HG03558 (cell line): ENCODE results near the gene ZNF234.
"Not testable (repeated sequence)": the region's sequence is repeated elsewhere in the genome, so short reads cannot be mapped to it uniquely, and the experiment has no call there.

ENCODE experiments used
- ATAC-seq: cut with Tn5 transposase; IDR thresholded peaks from one replicate; pipeline ENCODE4 v1.9.1; 2021; ENCODE audit warnings: moderate number of reproducible peaks; ENCODE audit not compliant: unreplicated experiment; ENCODE audit errors: extremely low read depth

The ZNF234 gene

GRCh38 chr19:44141191-44142058, at the start of gene ZNF234:
ZNF234 (plus strand) TSS chr19:44141554; CDS start chr19:44144633, 3,079 bp downstream.
- no peak for ATAC-seq

DNA sequence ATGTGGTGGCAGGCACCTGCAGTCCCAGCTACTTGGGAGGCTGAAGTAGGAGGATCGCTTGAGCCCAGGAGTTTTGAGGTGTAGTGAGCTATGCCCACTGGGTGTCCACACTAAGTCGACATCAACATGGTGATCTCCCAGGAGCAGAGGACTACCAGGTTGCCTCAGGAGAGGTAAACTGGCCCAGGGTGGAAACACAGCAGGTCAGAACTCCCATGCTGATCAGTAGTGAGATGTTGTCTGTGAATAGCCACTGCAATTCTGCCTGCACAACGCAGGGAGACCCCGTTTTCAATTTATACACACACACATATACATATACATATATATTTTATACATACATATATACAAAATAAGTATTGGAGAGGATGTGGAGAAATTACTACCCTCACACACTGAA, 49.2 kb upstream of the ZNF234 start:
- no peak for ATAC-seq

GRCh38 chr19:44093931-44094765, 47.2 kb upstream of the ZNF234 start, which contains the start of gene ZNF224:
ZNF224 (plus strand) TSS chr19:44094361; CDS start chr19:44097874, 3,513 bp downstream.
- ATAC-seq: peak; percentile 52

- no peak for ATAC-seq
These were observed 33.6 kb upstream of the ZNF234 start for GRCh38 chr19:44107751-44108150.

- no peak for ATAC-seq
These were observed 31.9 kb upstream of the ZNF234 start for GRCh38 chr19:44109458-44109857.

GRCh38 chr19:44111910-44112463, 29.4 kb upstream of the ZNF234 start:
- ATAC-seq: no peak

GRCh38 chr19:44112802-44113137, 28.6 kb upstream of the ZNF234 start:
- no peak for ATAC-seq

DNA sequence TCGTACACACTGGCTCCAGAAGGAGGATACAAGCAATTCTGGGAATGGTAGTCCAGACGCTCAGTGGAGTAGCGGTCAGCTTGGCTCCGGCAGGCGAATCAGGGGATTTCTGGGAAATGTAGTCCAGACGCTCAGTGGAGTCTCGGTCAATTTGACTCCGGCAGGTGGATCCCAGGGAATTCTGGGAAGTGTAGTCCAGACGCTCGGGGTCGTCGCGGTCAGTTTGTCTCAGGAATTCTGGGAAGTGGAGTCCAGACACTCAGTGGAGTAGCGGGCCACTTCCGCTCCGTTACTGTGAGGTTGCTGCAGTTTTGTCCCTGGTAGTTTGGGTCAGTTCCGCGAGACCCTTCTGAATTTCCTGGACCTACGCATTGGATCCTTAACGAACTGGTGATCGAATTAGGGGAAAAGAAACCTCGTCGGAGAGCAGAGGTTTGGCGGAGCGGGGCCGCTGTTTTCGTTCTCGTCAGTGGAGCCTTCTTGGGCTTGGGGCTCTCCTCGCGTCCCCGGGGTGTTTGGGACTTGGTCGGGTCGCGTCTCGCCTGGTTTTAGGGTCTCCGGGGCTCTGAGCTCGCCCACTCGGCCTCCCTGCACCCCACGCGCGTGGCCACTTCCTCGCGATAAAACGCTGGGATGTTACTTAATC, 28.1 kb upstream of the ZNF234 start, which contains the start of gene ZNF225:
Gene ZNF225 (plus strand): TSS at position 262 of the 646 bp plus-strand sequence. CDS start 2,429 bp downstream, outside the sequence.
- ATAC-seq: peak; percentile 61

GRCh38 chr19:44113784-44114390, 27.5 kb upstream of the ZNF234 start:
- ATAC-seq: no peak

- ATAC-seq: not testable (repeated sequence)
These were observed 20.2 kb upstream of the ZNF234 start for GRCh38 chr19:44121162-44121561.

- no peak for ATAC-seq
These were observed 9.4 kb upstream of the ZNF234 start for GRCh38 chr19:44131955-44132354.

- ATAC-seq: no peak
These were observed 692 bp downstream of the ZNF234 start for GRCh38 chr19:44142059-44142433.

- ATAC-seq: no peak
These were observed 8.4 kb downstream of the ZNF234 start for GRCh38 chr19:44149776-44150175.

- no peak for ATAC-seq
These were observed 10.1 kb downstream of the ZNF234 start for GRCh38 chr19:44151491-44151890.

GRCh38 chr19:44156475-44156874, 15.1 kb downstream of the ZNF234 start:
- no peak for ATAC-seq

DNA sequence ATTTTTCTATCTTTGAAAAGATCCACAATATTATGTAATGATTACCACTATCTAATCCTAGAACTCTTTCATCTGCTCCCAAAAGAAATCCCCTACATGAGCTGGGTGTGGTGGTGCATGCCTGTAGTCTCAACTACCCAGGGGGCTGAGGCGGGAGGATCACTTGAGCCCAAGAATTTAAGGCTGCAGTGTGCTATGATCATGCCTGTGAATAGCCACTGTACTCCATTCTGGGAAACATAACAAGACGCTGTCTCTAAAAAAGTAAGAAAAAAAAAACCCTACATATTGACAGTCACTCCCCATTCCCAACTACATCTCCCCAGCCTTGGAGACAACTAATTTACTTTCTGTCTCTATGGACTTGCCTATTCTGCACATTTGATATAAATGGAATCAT, 22.4 kb downstream of the ZNF234 start:
- no peak for ATAC-seq

DNA sequence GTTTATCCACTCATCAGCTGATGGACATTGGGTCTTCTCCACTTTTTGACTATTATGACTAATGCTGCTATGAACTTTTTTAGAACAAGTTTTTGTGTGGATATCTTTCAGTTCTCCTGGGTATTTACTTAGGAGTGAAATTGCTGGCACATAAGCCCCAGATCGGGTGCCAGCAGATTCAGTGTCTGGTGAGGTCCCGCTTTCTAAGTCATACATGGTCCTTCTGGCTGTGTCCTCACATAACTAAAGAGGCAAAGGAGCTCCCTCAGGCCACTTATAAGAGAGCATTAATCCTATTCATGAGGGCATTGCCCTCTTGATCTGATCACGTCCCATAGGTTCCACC, 22.9 kb downstream of the ZNF234 start:
- ATAC-seq: no peak

- no peak for ATAC-seq
These were observed 23.5 kb downstream of the ZNF234 start, which contains the start of gene ZNF226 for GRCh38 chr19:44164673-44165512. ZNF226 (plus strand) TSS chr19:44165100; CDS start chr19:44170081, 4,981 bp downstream.

DNA sequence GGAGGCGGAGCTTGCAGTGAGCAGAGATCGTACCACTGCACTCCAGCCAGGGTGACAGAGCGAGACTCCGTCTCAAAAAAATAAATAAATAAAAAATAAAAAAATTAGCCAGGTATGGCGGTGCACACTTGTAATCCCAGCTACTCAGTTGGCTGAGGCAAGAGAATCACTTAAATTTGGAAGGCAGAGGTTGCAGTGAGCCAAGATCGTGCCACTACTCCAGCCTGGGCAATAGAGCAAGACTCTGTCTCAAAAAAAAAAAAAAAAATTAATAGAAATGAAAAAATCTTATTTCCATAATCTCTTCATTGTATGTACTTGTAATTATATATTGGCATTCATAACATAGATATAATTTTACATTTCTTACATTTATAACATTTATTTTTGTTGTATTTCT, 29.3 kb downstream of the ZNF234 start:
- not testable (repeated sequence) for ATAC-seq
